Measurements from ENCODE around the gene TMEM163.
A peak's percentile ranks its signal among the peaks of the same experiment; 100 is the strongest.

Gene TMEM163

GRCh38 chr2:134458950-134459349, 259.9 kb downstream of the TMEM163 start:
- H3K36me3 Mint-ChIP-seq (ENCODE audit: low read depth): no peaks in the 10 kb centered on the region

GRCh38 chr2:134458473-134458853, 260.3 kb downstream of the TMEM163 start:
- peaks cover 23% of the 10 kb centered on the region for H3K4me1 Mint-ChIP-seq
- no peaks in the 10 kb centered on the region for H3K27me3 Mint-ChIP-seq (ENCODE audit: low read depth)
- no peak for TF ChIP-seq CTCF (IDR thresholded peaks at IDR 0.05; ENCODE audit: unreplicated experiment in 3 of 3)

More at GRCh38 chr2:134458950-134459349, 259.9 kb downstream of the TMEM163 start:
- Mint-ChIP-seq H3K9me3 (no peaks in the 10 kb centered on the region), H3K27me3 (ENCODE audit: low read depth) (no peaks in the 10 kb centered on the region), H3K4me1 (peaks cover 21% of the 10 kb centered on the region), H3K4me3 (no peak overlapping the region), H3K27ac (no peak overlapping the region)
- no peak for TF ChIP-seq CTCF (IDR thresholded peaks at IDR 0.05; ENCODE audit: unreplicated experiment in 3 of 3)

GRCh38 chr2:134457765-134458472, 260.9 kb downstream of the TMEM163 start:
- no peak overlapping the region for H3K27ac Mint-ChIP-seq

More at GRCh38 chr2:134458473-134458853, 260.3 kb downstream of the TMEM163 start:
- Mint-ChIP-seq H3K36me3 (ENCODE audit: low read depth) (no peaks in the 10 kb centered on the region), H3K9me3 (no peaks in the 10 kb centered on the region), H3K27ac (no peak overlapping the region), H3K4me3 (no peak overlapping the region)

GRCh38 chr2:134457353-134457752, 261.4 kb downstream of the TMEM163 start:
- Mint-ChIP-seq H3K9me3 (no peaks in the 10 kb centered on the region), H3K4me3 (no peak overlapping the region), H3K27me3 (ENCODE audit: low read depth) (no peaks in the 10 kb centered on the region), H3K36me3 (ENCODE audit: low read depth) (no peaks in the 10 kb centered on the region), H3K27ac (no peak overlapping the region), H3K4me1 (peaks cover 23% of the 10 kb centered on the region)
- no peak for TF ChIP-seq CTCF (IDR thresholded peaks at IDR 0.05; ENCODE audit: unreplicated experiment in 3 of 3)

More at GRCh38 chr2:134457765-134458472, 260.9 kb downstream of the TMEM163 start:
- Mint-ChIP-seq H3K36me3 (ENCODE audit: low read depth) (no peaks in the 10 kb centered on the region), H3K4me3 (no peak overlapping the region), H3K9me3 (no peaks in the 10 kb centered on the region), H3K27me3 (ENCODE audit: low read depth) (no peaks in the 10 kb centered on the region), H3K4me1 (peaks cover 23% of the 10 kb centered on the region)
- no peak for TF ChIP-seq CTCF (IDR thresholded peaks at IDR 0.05; ENCODE audit: unreplicated experiment in 3 of 3)

GRCh38 chr2:134455426-134455825, 263.4 kb downstream of the TMEM163 start:
- H3K9me3 Mint-ChIP-seq: no peaks in the 10 kb centered on the region
- no peaks in the 10 kb centered on the region for H3K27me3 Mint-ChIP-seq (ENCODE audit: low read depth)
- H3K27ac Mint-ChIP-seq: peak overlapping the region; percentile 81 to 90 (median 89)
- no peak overlapping the region for H3K4me3 Mint-ChIP-seq
- peaks cover 32% of the 10 kb centered on the region for H3K4me1 Mint-ChIP-seq
- no peak for TF ChIP-seq CTCF (IDR thresholded peaks at IDR 0.05; ENCODE audit: unreplicated experiment in 3 of 3)
- H3K36me3 Mint-ChIP-seq (ENCODE audit: low read depth): no peaks in the 10 kb centered on the region

- no peak for TF ChIP-seq CTCF (IDR thresholded peaks at IDR 0.05; ENCODE audit: unreplicated experiment in 3 of 3)
- Mint-ChIP-seq H3K9me3 (no peaks in the 10 kb centered on the region), H3K27me3 (ENCODE audit: low read depth) (no peaks in the 10 kb centered on the region), H3K36me3 (ENCODE audit: low read depth) (peaks cover 4% of the 10 kb centered on the region), H3K4me1 (peaks cover 37% of the 10 kb centered on the region), H3K4me3 (no peak overlapping the region), H3K27ac (peak overlapping the region; percentile 81 to 90 (median 89))
Observed at GRCh38 chr2:134454931-134455330, 263.9 kb downstream of the TMEM163 start.

All from nephron (organoid).